Head of caudate nucleus (tissue), 42 donors: ENCODE results near the gene CISTR.
A peak's percentile ranks its signal among the peaks of the same experiment; 100 is the strongest.
"Not testable (repeated sequence)": the region's sequence is repeated elsewhere in the genome, so short reads cannot be mapped to it uniquely, and the experiment has no call there.

Source experiments
- DNase-seq, 42 donors: peaks; one replicate each; pipeline versions ENCODE4 v3.0.0 to v3.0.0-alpha.2; 2020 to 2021; ENCODE audit warnings: mixed read lengths in 7 of 42
- intact Hi-C: fragments of 100-400 bp; cut with DNase I; formaldehyde crosslinking; loops from one replicate; pipeline ENCODE4 v1.15.0; 2022

The CISTR gene

GRCh38 chr12:53729644-53730043 lies 22.1 kb downstream of the CISTR start:
- no peak for DNase-seq
- intact Hi-C loops: no loop called here

- DNase-seq: no peak
- intact Hi-C loops: no loop called here
Measured at GRCh38 chr12:53728206-53728605, 23.6 kb downstream of the CISTR start.

GRCh38 chr12:53727310-53728041 lies 24.3 kb downstream of the CISTR start, which contains the start of gene CALCOCO1:
TSS of gene CALCOCO1 (minus strand) at chr12:53727452. CDS start at chr12:53725242, 2,210 bp downstream.
- intact Hi-C loops: no loop called here
- DNase-seq: peak; percentile 93 to 100 (median 99)

- intact Hi-C loops: no loop called here
- DNase-seq: peak in 1 of 42 donors; percentile 40
Measured at GRCh38 chr12:53726946-53727309, 24.9 kb downstream of the CISTR start.

GRCh38 chr12:53726341-53726740 lies 25.4 kb downstream of the CISTR start:
- intact Hi-C loops: no loop called here
- no peak for DNase-seq

- peak in 21 of 42 donors; percentile 32 to 78 (median 58) for DNase-seq
- intact Hi-C loops: no loop called here
Measured at GRCh38 chr12:53725824-53726223, 26.0 kb downstream of the CISTR start.

GRCh38 chr12:53722450-53723041 lies 29.2 kb downstream of the CISTR start:
- no peak for DNase-seq
- intact Hi-C loops: no loop called here

- DNase-seq: no peak
- intact Hi-C loops: no loop called here
Measured at GRCh38 chr12:53720946-53721345, 30.8 kb downstream of the CISTR start.

- intact Hi-C loops: no loop called here
Measured at GRCh38 chr12:53719649-53720048, 32.1 kb downstream of the CISTR start.

GRCh38 chr12:53718567-53718966 lies 33.2 kb downstream of the CISTR start:
- DNase-seq, intact Hi-C loops: not testable (repeated sequence)

More at GRCh38 chr12:53719649-53720048, 32.1 kb downstream of the CISTR start:
- DNase-seq: no peak

- DNase-seq: no peak
- intact Hi-C loops: no loop called here
Measured at GRCh38 chr12:53717319-53717718, 34.5 kb downstream of the CISTR start.

GRCh38 chr12:53714004-53714403 lies 37.8 kb downstream of the CISTR start:
- DNase-seq: no peak
- intact Hi-C loops: no loop called here

- intact Hi-C loops: no loop called here
- no peak for DNase-seq
Measured at GRCh38 chr12:53713516-53713915, 38.3 kb downstream of the CISTR start.

GRCh38 chr12:53712059-53712643 lies 39.6 kb downstream of the CISTR start:
- DNase-seq: peak in 1 of 42 donors; percentile 18
- intact Hi-C loops: no loop called here

- peak in 25 of 42 donors; percentile 15 to 76 (median 49) for DNase-seq
- intact Hi-C loops: no loop called here
Measured at GRCh38 chr12:53710091-53710490, 41.7 kb downstream of the CISTR start.

GRCh38 chr12:53709671-53710070 lies 42.1 kb downstream of the CISTR start:
- peak in 7 of 42 donors; percentile 28 to 46 (median 34) for DNase-seq
- intact Hi-C loops: loop anchor here (10.0 kb wide), 1 partner anchor 295 kb away; the partner anchor contains the start of genes HOXC8 and HOXC9

GRCh38 chr12:53706080-53706479 lies 45.7 kb downstream of the CISTR start:
- intact Hi-C loops: loop anchor here (10.0 kb wide), 1 partner anchor 299 kb away; the partner anchor contains the start of genes HOXC8 and HOXC9
- no peak for DNase-seq

- intact Hi-C loops: loop anchor here (10.0 kb wide), 1 partner anchor 301 kb away; the partner anchor contains the start of genes HOXC8 and HOXC9
- no peak for DNase-seq
Measured at GRCh38 chr12:53703756-53704155, 48.0 kb downstream of the CISTR start.

- intact Hi-C loops: loop anchor here (2.0 to 10.0 kb wide), 2 partner anchors 45 to 303 kb away; partner anchors contain the start of genes HOXC8 and HOXC9
- peak; percentile 79 to 95 (median 90) for DNase-seq
Measured at GRCh38 chr12:53701518-53702264, 50.1 kb downstream of the CISTR start.
